ENCODE results near the gene CEL. TPM values are rescaled to one million over a fixed set of nuclear protein-coding genes. Genes with fewer than 3 reads are reported as not detected.

The CEL gene
- total RNA-seq, 4 donors from 2014 or later: 0.75 TPM; not detected in 3

GRCh38 chr9:133054966-133055365 lies 6.8 kb upstream of the CEL start:
- no peak for TF ChIP-seq CTCF (IDR thresholded peaks at IDR 0.05; ENCODE audit: low read depth)

- no peak for TF ChIP-seq CTCF (IDR thresholded peaks at IDR 0.05; ENCODE audit: low read depth)
These were observed 5.9 kb upstream of the CEL start for GRCh38 chr9:133055788-133056420.

- TF ChIP-seq CTCF (IDR thresholded peaks at IDR 0.05; ENCODE audit: low read depth): no peak
These were observed 5.2 kb upstream of the CEL start for GRCh38 chr9:133056533-133056932.

- no peak for TF ChIP-seq CTCF (IDR thresholded peaks at IDR 0.05; ENCODE audit: low read depth)
These were observed 4.8 kb upstream of the CEL start for GRCh38 chr9:133057006-133057405.

- no peak for TF ChIP-seq CTCF (IDR thresholded peaks at IDR 0.05; ENCODE audit: low read depth)
These were observed 4.2 kb upstream of the CEL start for GRCh38 chr9:133057553-133057952.

GRCh38 chr9:133058071-133058470 lies 3.7 kb upstream of the CEL start:
- TF ChIP-seq CTCF (IDR thresholded peaks at IDR 0.05; ENCODE audit: low read depth): no peak

GRCh38 chr9:133058550-133059320 lies 3.0 kb upstream of the CEL start:
- no peak for TF ChIP-seq CTCF (IDR thresholded peaks at IDR 0.05; ENCODE audit: low read depth)
